H4 (cell line): Measurements from ENCODE around the gene NT5DC1. TPM values are rescaled to one million over a fixed set of nuclear protein-coding genes. Genes with fewer than 3 reads are reported as not detected.

ENCODE experiments used
- DNase-seq: peaks from one replicate; pipeline ENCODE4 v3.0.0-alpha.2; 2015; ENCODE audit warnings: low spot score
- total RNA-seq: library from RNA; depleted of rRNA; stranded (reverse); fragments of >200 nt; shearing (Covaris generic); gene quantifications from 2 replicates; pipeline ENCODE4 v1.2.3, GENCODE V29; 2014

The NT5DC1 gene
- total RNA-seq, 1 experiment from 2014 or later = 8.2 TPM

DNA sequence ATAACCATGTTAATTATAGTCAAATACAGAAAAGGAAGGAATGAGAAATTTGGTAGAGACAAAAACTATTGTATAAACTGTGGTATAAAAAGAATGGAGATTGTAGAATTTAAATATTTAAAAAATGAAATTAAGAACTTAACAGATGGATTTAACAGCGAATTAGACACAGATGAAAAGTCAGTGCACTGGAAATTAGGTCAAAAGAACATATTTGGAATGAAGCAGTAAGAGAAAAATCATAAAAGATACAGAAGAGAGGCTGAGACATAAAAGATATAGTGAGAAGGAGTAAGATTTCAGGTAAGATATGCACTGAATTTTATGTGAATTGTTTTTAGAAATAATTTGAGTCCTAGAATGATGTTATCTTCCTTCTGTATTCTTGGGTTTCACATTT is 139.2 kb downstream of the NT5DC1 start:
- no peak for DNase-seq

GRCh38 chr6:116244284-116244683 is 143.6 kb downstream of the NT5DC1 start:
- no peak for DNase-seq

- no peak for DNase-seq
Observed at GRCh38 chr6:116246089-116246488, 145.4 kb downstream of the NT5DC1 start.

DNA sequence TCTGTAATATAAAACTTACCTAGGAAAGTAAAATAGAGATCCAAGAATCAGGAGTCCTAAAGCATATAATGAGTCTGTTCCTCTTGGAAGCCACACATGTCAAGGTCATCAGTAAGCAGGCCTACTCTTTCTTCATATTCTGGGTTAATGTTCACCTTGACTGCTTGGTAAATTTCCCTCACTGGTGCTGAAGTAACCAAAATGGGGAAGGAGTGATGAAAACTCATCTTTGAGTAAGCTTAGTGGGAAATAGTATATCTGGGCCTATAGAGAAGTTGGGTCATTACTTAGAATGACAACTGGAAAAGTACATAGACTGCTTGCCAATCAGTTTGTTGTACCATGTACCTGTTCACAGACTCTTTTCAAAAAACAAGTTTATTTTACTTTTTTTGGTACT is 146.6 kb downstream of the NT5DC1 start:
- no peak for DNase-seq

DNA sequence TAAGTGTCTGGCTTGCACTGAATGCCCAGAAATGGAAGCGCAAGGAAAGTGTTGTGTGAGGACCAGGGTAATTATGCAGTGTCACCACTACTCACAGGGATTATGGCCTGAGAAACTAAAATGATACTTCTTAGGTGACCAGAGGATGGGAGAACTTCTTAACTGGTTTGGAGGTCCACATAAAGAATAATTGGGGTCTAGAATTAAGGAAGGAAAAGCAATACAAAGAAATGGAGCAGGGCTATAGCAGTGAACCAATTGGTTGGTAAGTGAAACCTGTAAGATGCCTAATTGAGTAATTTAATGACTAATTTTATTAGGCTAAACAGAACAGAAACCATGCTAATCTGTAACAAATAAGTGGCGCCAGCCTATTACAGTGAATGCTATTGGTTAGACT is 147.9 kb downstream of the NT5DC1 start:
- no peak for DNase-seq

DNA sequence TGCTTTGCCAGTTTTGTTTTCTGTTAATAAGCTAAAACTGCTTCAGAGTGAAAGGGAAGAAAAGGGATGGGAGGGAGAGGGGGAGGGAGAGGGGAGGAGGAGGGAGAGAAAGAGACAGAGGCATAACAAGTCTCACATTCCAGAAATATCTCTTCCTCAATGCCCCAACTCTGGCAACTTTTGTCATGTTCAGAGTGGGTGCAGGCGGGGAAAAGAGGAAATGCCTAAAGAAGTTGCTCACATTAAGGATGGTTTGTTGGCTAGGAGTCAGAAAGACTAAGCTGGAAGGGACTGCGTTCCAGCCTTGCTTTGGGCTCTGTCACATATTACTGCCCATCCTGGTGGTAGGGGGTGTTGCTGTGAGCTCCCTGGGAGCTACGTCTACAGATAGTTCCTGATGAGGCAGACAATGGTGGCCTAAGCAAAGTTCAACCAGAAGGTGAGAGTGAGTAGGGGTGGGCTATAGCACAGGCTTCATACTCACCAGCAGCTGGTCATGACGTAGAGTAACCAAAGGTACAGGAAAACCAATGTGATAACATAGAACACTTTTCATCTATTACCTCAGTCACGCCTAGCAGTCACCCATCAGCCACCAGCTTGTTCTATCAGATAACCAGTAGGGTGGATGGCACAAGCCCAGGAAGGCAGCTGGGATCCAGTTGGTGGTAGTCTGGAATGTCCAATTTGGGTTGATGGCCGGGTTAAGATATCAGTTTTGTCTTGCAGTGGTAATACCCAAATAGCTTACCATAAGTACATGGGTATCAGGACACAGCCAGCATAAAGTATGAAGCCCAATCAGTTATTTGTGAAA is 151.1 kb downstream of the NT5DC1 start:
- no peak for DNase-seq

- no peak for DNase-seq
Observed at GRCh38 chr6:116253188-116253504, 152.5 kb downstream of the NT5DC1 start.

- DNase-seq = peak; percentile 90
Observed at GRCh38 chr6:116253505-116254296, 153.0 kb downstream of the NT5DC1 start, which contains the start of gene TSPYL4. Gene TSPYL4 (minus strand): TSS chr6:116254075. CDS start chr6:116254008, 67 bp downstream.

DNA sequence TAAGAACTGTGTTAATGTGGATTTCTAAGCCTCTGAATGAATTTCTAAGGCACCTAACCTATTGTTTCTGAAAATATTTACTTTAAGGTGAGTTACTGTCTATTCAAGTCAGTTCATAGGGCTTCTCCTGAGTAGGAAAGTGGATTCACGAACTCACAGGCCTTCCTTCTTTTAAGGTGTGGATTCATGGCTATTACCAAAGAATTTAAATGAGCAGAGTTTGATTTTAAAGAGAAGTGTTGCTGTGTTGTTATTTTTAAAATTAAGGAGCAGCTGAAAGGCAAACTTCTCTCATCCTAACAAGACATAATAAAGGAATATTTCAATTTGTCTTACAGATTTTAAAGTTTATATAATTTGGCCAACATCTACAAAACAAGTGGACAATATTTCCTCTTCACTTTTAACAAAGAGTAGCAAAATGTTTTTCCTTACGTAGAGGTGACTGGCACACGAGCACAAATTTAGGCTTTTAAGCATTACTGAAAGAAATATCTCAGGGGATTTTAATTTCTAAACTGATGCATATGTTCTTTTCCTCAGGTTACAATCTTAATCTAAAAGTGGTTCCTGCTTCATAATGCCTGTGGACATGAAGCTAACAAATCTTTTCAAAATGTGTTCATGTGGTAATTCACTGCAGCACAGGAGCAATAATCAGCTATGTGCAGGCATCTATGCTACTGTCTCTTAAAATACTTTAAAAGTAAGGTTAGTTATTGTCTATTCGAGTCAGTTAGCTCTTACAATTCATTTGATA is 153.8 kb downstream of the NT5DC1 start:
- DNase-seq = no peak

GRCh38 chr6:116255246-116255800 is 154.7 kb downstream of the NT5DC1 start:
- no peak for DNase-seq

DNA sequence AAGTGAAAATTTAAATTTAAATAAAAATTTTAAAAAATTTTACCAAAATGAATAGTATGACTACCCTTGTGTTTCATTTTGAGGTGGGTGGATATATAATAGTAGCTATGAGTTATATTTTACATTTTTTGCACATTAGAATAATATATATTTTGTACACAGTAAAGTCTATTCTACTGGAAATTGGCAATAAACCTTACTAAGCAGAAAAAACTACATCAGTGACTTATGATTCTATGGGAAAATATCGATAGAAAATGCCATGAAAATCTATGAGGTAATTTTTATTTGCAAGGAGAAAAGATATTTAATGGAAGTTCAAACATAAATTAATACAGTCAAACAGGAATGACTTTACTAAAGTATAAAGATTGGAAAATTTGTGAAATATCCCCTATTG is 156.0 kb downstream of the NT5DC1 start:
- no peak for DNase-seq

- DNase-seq = no peak
Observed at GRCh38 chr6:116258520-116258919, 157.9 kb downstream of the NT5DC1 start.

DNA sequence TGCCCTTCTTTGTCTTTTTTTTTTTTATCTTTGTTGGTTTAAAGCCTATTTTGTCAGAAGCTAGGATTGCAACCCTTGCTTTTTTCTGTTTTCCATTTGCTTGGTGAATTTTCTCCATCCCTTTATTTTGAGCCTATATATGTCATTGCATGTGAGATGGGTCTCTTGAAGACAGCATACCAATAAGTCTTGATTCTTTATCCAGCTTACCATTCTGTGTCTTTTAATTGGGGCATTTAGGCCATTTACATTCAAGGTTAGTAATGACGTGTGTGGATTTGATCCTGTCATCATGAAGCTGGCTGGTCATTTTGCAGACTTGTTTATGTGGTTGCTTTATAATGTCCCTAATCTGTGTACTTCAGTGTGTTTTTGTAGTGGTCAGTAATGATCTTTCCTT is 162.7 kb downstream of the NT5DC1 start:
- no peak for DNase-seq

DNA sequence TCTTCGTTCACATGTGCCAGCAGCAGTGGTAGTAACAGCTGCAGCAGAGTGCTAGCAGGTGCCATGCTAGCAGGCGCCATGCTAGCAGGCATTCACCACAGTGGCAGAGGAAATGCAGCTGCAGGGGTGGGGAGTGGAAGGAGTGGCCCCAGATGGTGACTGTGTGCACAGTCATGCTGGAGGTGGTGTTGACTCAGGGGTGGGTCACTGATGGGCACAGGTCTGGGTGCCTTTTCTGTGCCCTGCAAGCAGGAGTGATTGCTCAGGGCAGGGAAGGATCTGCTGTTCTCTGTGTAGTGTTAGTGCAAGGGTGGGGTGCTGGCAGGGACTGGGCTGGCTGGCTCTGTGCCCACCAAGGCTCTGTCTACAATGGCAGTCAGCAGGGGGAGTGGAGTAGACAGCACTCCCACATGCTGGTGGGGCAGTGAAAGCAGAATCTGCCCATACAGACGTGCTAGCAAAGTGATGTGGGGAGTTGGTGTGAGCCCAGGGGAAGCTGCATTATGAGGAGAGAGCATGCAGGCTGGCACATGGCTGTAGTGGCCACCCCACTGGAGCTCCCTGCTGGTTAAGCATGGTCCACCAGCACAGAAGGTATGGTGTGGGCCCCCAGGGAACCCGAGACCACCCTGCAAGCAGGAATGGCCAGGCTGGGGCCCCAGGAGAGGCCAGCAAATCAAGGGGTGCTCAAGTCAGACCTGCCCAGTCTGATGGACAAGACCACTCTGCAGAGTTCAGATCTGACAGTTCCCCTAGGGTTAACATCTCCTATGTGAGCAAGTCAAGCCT is 164.6 kb downstream of the NT5DC1 start:
- no peak for DNase-seq

GRCh38 chr6:116266803-116267202 is 166.2 kb downstream of the NT5DC1 start:
- DNase-seq = no peak

DNA sequence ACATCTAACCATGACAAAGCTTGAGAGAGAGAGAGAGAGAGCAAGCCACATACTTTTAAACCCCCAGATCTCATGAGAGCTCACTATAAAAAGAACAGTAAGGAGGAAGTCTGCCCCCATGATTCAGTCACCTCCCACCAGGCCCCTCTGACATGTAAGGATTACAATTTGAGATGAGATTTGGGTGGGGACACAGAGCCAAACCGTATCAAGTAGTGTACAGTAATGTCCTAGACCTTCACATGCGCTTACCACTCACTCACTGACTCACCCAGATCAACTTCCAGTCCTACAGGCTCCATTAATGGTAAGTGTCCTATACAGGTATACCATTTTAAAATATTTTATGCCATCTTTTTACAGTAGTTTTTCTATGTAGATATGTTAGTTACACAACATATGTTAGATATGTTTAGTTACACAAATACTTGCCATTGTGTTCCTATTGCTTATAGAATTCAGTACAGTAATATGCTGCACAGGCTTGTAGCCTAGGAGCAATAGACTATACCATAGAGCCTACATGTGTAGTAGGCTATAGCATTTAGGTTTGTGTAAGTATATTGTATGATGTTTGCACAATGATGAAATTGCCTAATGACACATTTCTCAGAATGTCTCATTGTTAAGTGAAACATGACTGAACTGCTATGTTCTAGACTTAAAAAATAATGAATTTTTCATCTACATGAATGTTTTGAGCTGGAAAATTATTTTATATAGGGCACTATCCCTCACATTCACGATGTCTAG is 167.4 kb downstream of the NT5DC1 start:
- no peak for DNase-seq

DNA sequence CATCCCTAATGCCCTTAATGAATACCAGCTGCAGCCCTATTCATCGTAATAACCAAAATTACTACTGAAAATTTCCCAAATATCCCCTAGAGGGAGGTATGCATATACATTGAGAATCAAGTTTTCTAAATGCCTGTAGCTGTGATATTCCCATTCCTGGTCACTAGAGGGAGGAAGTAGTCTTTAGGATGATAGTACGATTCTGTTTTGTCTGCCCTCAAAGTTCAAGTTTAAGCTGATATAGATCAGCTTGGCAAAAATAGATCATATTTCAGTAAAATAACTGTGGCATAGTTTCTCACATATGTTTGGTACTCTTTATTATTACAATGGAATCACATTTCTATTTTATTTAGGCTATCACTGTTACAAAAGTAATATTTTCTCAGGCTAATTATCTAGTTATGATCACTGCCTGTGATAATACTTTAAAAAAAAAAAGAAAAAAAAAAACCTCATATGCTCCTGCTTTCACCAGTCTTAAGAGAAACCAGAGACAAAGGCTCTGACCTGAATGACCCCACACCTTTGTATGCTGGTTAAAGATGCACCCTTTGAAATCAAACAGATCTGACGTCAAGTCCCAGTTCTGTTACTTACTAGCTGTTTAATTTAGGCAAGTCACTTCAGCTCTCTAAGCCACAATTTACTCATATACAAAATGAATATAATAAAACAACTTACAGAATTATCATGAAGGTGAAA is 168.1 kb downstream of the NT5DC1 start:
- DNase-seq = peak; percentile 68

DNA sequence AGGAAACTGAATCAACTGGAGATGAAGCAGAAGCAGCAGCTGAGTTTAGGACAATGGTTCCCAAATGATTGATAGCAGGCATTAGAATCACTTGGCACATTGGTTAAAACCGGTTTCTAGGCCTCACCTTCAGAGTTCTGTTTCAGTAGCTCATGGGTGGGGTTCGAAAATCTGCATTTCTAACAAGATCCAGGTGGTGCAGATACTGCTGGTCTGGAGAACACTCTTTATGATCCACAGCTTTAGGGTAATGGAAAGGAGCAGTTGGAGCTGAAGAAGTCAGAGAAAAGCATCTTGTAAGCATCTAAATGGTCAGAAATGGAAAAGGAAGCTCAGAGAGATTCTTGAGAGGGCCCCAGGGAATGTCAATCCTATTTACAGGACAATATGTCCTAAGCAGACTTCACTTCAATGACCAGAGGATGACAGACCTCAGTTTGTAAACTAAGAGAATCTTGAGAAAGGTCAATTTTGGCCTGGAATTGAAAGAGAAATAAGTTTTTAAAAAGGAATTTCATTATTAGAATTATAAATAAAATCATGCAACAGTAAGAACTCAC is 170.6 kb downstream of the NT5DC1 start:
- DNase-seq = no peak

DNA sequence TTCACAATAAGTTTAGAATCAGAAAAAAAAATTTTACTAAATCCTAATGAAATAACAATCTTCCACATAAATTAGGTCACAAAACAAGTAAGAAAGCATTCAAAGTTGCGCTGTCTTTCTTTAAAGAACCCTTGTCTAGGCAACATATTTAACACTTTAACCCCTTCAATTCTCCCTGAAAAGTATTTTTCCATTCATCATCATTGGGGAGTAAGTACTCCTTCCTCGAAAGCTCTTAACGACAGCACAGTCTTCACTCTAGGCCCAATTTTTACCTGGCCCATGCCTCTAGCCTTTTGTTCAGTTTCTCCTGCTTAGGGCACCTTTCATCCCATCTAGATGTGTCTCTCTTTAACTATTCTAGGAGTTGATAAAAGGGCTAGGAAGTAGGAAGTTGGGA is 176.5 kb downstream of the NT5DC1 start:
- DNase-seq = no peak

DNA sequence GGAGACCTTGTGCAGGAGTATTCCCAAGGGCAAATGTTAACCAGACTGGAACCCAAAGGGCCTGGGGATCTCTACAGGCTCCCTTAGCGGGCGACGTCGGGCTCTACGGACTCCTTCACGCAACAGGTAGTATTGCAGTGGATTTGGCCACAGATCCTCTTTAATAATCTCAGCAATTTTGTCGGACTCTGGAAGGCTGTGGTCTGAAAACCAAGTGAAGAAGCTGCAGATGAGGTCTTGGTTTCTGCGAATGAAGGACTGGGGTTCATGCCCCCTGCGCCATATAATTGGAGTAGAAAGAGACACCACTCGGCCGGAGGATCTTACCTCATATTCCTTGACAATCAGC is 177.8 kb downstream of the NT5DC1 start:
- DNase-seq = no peak
